ENCODE measurements around the gene NECAB3.

GRCh38 chr20:33650753-33651561, 23.3 kb downstream of the NECAB3 start:
- TF ChIP-seq, protein P1, sequence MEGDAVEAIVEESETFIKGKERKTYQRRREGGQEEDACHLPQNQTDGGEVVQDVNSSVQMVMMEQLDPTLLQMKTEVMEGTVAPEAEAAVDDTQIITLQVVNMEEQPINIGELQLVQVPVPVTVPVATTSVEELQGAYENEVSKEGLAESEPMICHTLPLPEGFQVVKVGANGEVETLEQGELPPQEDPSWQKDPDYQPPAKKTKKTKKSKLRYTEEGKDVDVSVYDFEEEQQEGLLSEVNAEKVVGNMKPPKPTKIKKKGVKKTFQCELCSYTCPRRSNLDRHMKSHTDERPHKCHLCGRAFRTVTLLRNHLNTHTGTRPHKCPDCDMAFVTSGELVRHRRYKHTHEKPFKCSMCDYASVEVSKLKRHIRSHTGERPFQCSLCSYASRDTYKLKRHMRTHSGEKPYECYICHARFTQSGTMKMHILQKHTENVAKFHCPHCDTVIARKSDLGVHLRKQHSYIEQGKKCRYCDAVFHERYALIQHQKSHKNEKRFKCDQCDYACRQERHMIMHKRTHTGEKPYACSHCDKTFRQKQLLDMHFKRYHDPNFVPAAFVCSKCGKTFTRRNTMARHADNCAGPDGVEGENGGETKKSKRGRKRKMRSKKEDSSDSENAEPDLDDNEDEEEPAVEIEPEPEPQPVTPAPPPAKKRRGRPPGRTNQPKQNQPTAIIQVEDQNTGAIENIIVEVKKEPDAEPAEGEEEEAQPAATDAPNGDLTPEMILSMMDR (IDR thresholded peaks at IDR 0.05; ENCODE audit: low read length) = no peak
- no peak for TF ChIP-seq EZH2 (optimal IDR thresholded peaks at IDR 0.05; ENCODE audit: low read depth, low read length)
- TF ChIP-seq EZH2phosphoT487 (IDR thresholded peaks at IDR 0.05; ENCODE audit: low read length) = no peak

All from MM.1S (cell line).